Ishikawa (cell line): ENCODE data around the gene KIF6.

Experiments used
- CEBPB ChIP-seq: IDR thresholded peaks from 2 replicates; pipeline ENCODE4 v1.6.1; 2012
- CREB1 ChIP-seq: IDR thresholded peaks from 2 replicates; pipeline ENCODE4 v1.6.1; 2012; ENCODE audit warnings: low read depth
- EGR1 ChIP-seq: IDR thresholded peaks from 2 replicates; pipeline ENCODE4 v1.6.1; 2012
- EP300 ChIP-seq: IDR thresholded peaks from 2 replicates; pipeline ENCODE4 v1.6.1; 2012; ENCODE audit warnings: borderline replicate concordance
- FOXM1 ChIP-seq: IDR thresholded peaks from 2 replicates; pipeline ENCODE4 v1.6.1; 2012; ENCODE audit warnings: low read depth, borderline replicate concordance
- NFIC ChIP-seq: IDR thresholded peaks from 2 replicates; pipeline ENCODE4 v1.6.1; 2012
- RAD21 ChIP-seq: IDR thresholded peaks from 2 replicates; pipeline ENCODE4 v1.6.1; 2012; ENCODE audit warnings: low read depth
- REST ChIP-seq: IDR thresholded peaks from 2 replicates; pipeline ENCODE4 v1.6.1; 2012; ENCODE audit warnings: low read depth, mild to moderate bottlenecking
- TAF1 ChIP-seq: IDR thresholded peaks from 2 replicates; pipeline ENCODE4 v1.6.1; 2012; ENCODE audit warnings: low read depth, mild to moderate bottlenecking
- TCF12 ChIP-seq: IDR thresholded peaks from 2 replicates; pipeline ENCODE4 v1.6.1; 2012; ENCODE audit warnings: low read depth
- TEAD4 ChIP-seq: IDR thresholded peaks from 2 replicates; pipeline ENCODE4 v1.6.1; 2012
- USF1 ChIP-seq: IDR thresholded peaks from 2 replicates; pipeline ENCODE4 v1.6.1; 2012
- YY1 ChIP-seq: IDR thresholded peaks from 2 replicates; pipeline ENCODE4 v1.6.1; 2012; ENCODE audit warnings: low read depth
- ZBTB7A ChIP-seq: IDR thresholded peaks from 2 replicates; pipeline ENCODE4 v1.6.1; 2012; ENCODE audit warnings: low read depth
- TF ChIP-seq, protein P1 (sequence below): IDR thresholded peaks from 2 replicates; pipeline ENCODE4 v1.6.1; 2012

Gene KIF6

GRCh38 chr6:39565956-39566355 is 159.3 kb downstream of the KIF6 start:
- TF ChIP-seq NFIC (no peak), EP300 (no peak), USF1 (no peak), CEBPB (no peak), TAF1 (no peak), REST (no peak), RAD21 (no peak), YY1 (no peak), ZBTB7A (no peak), TCF12 (no peak), TEAD4 (no peak), FOXM1 (no peak), EGR1 (no peak), CREB1 (no peak)
- TF ChIP-seq, protein P1, sequence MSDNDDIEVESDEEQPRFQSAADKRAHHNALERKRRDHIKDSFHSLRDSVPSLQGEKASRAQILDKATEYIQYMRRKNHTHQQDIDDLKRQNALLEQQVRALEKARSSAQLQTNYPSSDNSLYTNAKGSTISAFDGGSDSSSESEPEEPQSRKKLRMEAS: no peak

GRCh38 chr6:39563566-39564311 is 161.5 kb downstream of the KIF6 start:
- TF ChIP-seq EP300 (no peak), CREB1 (no peak), NFIC (no peak), RAD21 (no peak), TCF12 (no peak), FOXM1 (no peak), REST (no peak), CEBPB (no peak), YY1 (no peak), EGR1 (no peak), USF1 (no peak), ZBTB7A (no peak), TAF1 (no peak), TEAD4 (no peak)
- TF ChIP-seq, protein P1: no peak

DNA sequence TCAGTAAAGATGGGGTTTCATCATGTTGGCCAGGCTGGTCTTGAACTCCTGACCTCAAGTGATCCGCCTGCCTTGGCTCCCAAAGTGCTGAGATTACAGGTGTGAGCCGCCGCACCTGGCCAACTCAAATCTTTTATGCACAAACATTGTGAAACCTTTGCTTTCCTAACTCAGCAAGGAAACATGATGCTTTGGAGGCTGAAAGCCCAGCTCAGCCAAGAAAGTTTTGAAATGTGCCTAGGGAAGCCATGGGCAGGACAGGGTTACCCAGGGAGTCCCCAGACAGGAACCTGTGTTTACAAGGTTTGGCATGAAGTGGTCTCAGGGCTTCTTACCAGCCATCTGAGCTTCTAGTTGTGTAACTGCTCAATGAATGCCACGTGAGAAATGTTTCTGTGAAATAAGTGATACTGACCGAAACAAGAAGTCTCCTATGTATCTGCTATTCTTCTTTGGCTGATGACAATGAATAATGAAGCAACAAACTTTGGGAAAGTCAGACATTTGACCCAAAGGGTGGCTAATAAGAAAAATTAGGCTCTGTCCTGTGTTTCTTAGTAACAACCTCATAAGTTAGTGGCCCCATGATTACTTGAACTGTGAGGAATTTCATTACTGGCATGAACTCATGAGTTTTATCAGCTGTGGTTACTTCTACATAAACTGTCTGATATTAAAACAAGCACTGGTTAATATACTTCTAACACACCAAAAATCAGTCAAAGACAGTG is 163.5 kb downstream of the KIF6 start:
- no peak for TF ChIP-seq RAD21
- TF ChIP-seq, protein P1: no peak
- TF ChIP-seq NFIC: no peak
- TF ChIP-seq ZBTB7A: no peak
- no peak for TF ChIP-seq CEBPB

GRCh38 chr6:39560915-39561314 is 164.3 kb downstream of the KIF6 start:
- TF ChIP-seq USF1: no peak
- TF ChIP-seq CEBPB: no peak
- no peak for TF ChIP-seq YY1
- no peak for TF ChIP-seq RAD21
- TF ChIP-seq NFIC: no peak
- no peak for TF ChIP-seq TCF12
- no peak for TF ChIP-seq REST
- no peak for TF ChIP-seq FOXM1
- no peak for TF ChIP-seq ZBTB7A
